HTR-8/SVneo (cell line): Measurements from ENCODE around the gene FRG2C.
"Not testable (repeated sequence)": the region's sequence is repeated elsewhere in the genome, so short reads cannot be mapped to it uniquely, and the experiment has no call there.

ENCODE experiments used
- DNase-seq: peaks from one replicate; pipeline ENCODE4 v3.0.0; 2011; ENCODE audit warnings: low spot score, mixed read lengths; ENCODE audit not compliant: insufficient read length
- FAIRE-seq: peaks from 2 replicates; lab custom pipeline; 2011; peaks lifted over from hg19 to GRCh38; lab: Jason Lieb, UNC

FRG2C gene

GRCh38 chr3:75668759-75669347 is 4.7 kb downstream of the FRG2C start:
- FAIRE-seq, result peak; percentile 100
- not testable (repeated sequence) for DNase-seq

GRCh38 chr3:75669348-75670297 is 5.5 kb downstream of the FRG2C start:
- FAIRE-seq, result not testable (repeated sequence)

GRCh38 chr3:75670298-75671286 is 6.5 kb downstream of the FRG2C start:
- FAIRE-seq, DNase-seq: not testable (repeated sequence)

More at GRCh38 chr3:75669348-75670297, 5.5 kb downstream of the FRG2C start:
- DNase-seq, result not testable (repeated sequence)

DNA sequence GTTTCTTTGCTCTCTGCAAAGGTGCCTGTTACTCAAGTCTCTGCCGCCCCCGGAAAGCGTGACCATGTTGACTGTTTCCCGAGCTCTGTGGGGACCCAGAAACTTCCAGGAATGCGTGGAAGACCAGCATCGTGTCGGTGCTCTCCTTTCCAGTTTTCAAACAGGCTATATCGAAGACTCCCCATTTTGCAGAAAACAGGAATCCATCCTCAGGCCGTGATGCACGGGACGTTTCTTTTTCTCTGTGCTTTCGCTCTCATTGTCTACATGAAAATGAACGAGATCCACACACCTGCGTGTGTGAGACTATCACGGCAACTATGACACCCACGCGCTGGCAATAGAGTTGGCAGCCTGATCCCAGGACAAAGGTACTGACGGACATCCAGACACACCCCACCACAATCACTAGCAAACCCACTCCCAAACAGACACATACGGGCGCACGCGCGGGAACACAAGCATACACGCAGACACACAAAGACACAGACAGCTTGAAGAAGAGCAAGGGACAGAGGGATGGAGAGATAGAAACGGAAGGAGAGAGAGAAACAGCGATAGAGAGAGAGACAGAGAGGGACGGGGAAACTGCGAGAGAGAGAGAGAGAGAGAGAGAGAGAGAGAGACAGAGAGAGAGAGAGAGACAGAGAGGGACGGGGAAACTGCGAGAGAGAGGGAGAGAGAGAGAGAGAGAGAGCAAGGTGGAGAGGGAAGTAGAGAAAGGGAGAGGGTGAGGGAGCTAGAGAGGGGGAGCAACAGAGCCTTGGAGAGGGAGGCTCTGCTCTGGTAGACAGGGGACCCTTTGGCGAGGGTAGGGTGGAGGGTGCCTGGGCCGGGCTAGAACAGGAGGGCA is 7.4 kb downstream of the FRG2C start:
- DNase-seq, FAIRE-seq: not testable (repeated sequence)

GRCh38 chr3:75672140-75672775 is 8.1 kb downstream of the FRG2C start:
- DNase-seq, FAIRE-seq: not testable (repeated sequence)

GRCh38 chr3:75683965-75684364 is 19.8 kb downstream of the FRG2C start:
- DNase-seq, FAIRE-seq: not testable (repeated sequence)

DNA sequence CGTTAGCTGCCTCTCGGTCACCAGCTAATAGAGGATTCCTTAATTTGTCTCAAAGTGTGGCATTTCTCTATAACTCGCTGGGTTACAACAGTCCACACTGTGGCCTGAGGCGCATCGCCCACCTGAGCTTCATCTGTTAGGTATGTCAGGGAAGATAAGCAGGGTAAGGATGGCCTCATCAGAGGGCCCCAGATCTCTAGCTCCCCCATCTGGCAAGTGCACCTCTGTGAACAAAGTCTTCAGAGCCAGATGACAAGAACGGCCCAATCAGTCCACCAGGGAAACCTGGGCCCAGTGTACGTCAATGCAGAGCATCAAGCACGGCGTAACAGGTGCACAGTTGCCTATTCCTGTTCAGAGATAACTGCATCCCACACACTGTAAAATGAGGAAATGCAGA is 23.2 kb downstream of the FRG2C start:
- no peak for DNase-seq
- FAIRE-seq, result no peak

DNA sequence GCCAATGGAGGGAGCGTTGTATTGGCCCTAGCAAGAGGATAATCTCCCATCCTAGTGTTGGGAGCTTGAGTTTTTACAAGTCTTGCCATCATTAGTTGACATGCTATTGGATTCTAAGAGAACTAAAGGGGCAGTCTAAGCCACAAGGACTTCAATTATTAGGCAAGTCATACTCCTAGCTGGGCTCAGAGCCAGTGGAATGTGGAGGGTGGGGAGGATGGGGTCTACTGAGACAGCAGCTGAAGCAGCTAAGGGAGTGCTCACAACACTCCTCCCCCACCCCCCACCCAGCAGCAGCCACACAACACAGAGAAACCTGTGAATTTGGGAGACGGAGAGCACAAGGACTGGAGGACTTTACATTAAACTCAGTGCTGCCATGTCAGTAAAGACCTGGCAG is 27.9 kb downstream of the FRG2C start:
- DNase-seq, result no peak
- no peak for FAIRE-seq
